NCI-H774 (cell line): ENCODE measurements around the gene CNIH3.

Experiments used
- DNase-seq: peaks from one replicate; lab custom pipeline; 2025; lab: John Stamatoyannopoulos, UW

Gene CNIH3

GRCh38 chr1:224616756-224617409, 766 bp downstream of the CNIH3 start:
- no peak for DNase-seq

GRCh38 chr1:224617410-224618355, 1.6 kb downstream of the CNIH3 start:
- no peak for DNase-seq

GRCh38 chr1:224619209-224619608, 3.1 kb downstream of the CNIH3 start:
- no peak for DNase-seq

- DNase-seq, result no peak
Observed at GRCh38 chr1:224620105-224620504, 4.0 kb downstream of the CNIH3 start.

- DNase-seq, result peak; percentile 77
Observed at GRCh38 chr1:224621813-224622682, 5.9 kb downstream of the CNIH3 start.

- DNase-seq, result no peak
Observed at GRCh38 chr1:224622831-224623230, 6.7 kb downstream of the CNIH3 start.

- DNase-seq, result no peak
Observed at GRCh38 chr1:224623310-224623714, 7.2 kb downstream of the CNIH3 start.

- no peak for DNase-seq
Observed at GRCh38 chr1:224623743-224624333, 7.7 kb downstream of the CNIH3 start.

- no peak for DNase-seq
Observed at GRCh38 chr1:224624432-224624831, 8.3 kb downstream of the CNIH3 start.

GRCh38 chr1:224626042-224626441, 9.9 kb downstream of the CNIH3 start:
- DNase-seq, result no peak

GRCh38 chr1:224629965-224630364, 13.8 kb downstream of the CNIH3 start:
- peak; percentile 4 for DNase-seq

- DNase-seq, result no peak
Observed at GRCh38 chr1:224631462-224632115, 15.5 kb downstream of the CNIH3 start.

- no peak for DNase-seq
Observed at GRCh38 chr1:224632381-224632871, 16.3 kb downstream of the CNIH3 start.

GRCh38 chr1:224632921-224633321, 16.8 kb downstream of the CNIH3 start:
- DNase-seq, result no peak

- no peak for DNase-seq
Observed at GRCh38 chr1:224635356-224635755, 19.2 kb downstream of the CNIH3 start.

GRCh38 chr1:224637515-224637914, 21.4 kb downstream of the CNIH3 start:
- no peak for DNase-seq

- DNase-seq, result no peak
Observed at GRCh38 chr1:224637936-224638335, 21.8 kb downstream of the CNIH3 start.

GRCh38 chr1:224639426-224639975, 23.4 kb downstream of the CNIH3 start:
- no peak for DNase-seq

GRCh38 chr1:224640018-224640417, 23.9 kb downstream of the CNIH3 start:
- no peak for DNase-seq

GRCh38 chr1:224640587-224640986, 24.5 kb downstream of the CNIH3 start:
- no peak for DNase-seq

- DNase-seq, result peak; percentile 63
Observed at GRCh38 chr1:224641030-224641429, 24.9 kb downstream of the CNIH3 start.
